Uterus (tissue), 2 donors: Measurements from ENCODE around the gene MAP2K4.

Experiments used
- POLR2A ChIP-seq, 2 donors: fragments of 450-650 bp; IDR thresholded peaks; one replicate each; pipeline ENCODE4 v1.6.1; 2016; ENCODE audit warnings: antibody characterized with exemption in 2 of 2, mild to moderate bottlenecking in 1 of 2, moderate library complexity in 1 of 2
- TF ChIP-seq, protein P1 (sequence below), 4 experiments: fragments of 200-600 bp in 2 of 4; fragments of 450-650 bp in 2 of 4; sonication (generic) in 2 of 4; IDR thresholded peaks; one replicate each; pipeline ENCODE4 v1.5.1; 2016 to 2019; ENCODE audit warnings: antibody characterized with exemption in 4 of 4, mild to moderate bottlenecking in 2 of 4, moderate library complexity in 1 of 4

DNA sequence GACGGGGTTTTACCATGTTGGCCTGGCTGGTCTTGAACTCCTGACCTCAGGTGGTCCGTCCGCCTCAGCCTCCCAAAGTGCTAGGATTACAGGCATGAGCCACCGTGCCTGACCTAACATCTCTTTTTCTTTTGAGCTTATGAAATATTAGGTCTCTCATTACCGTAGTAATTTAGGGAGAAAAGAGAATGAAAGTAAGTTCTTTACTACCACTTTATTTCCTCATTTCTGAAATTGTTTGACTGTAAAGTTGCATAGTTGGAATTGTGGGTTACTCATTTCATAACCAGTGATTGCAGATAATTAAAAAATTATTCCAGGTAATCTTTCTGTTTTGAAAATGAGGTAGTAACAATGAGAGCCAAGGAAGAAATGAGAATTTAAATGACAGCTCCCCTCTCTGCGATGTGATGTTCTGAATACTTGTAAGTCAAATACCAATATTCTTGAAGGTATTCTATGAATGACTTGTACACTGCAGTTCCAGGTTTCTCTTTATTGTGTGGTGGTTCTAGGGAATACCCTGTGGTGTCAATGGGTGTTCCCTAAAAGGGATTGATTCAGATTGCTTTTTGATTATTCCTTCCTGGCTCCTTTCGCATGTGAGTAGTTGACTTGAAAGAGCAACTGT lies 28.3 kb downstream of the MAP2K4 start:
- TF ChIP-seq, protein P1, sequence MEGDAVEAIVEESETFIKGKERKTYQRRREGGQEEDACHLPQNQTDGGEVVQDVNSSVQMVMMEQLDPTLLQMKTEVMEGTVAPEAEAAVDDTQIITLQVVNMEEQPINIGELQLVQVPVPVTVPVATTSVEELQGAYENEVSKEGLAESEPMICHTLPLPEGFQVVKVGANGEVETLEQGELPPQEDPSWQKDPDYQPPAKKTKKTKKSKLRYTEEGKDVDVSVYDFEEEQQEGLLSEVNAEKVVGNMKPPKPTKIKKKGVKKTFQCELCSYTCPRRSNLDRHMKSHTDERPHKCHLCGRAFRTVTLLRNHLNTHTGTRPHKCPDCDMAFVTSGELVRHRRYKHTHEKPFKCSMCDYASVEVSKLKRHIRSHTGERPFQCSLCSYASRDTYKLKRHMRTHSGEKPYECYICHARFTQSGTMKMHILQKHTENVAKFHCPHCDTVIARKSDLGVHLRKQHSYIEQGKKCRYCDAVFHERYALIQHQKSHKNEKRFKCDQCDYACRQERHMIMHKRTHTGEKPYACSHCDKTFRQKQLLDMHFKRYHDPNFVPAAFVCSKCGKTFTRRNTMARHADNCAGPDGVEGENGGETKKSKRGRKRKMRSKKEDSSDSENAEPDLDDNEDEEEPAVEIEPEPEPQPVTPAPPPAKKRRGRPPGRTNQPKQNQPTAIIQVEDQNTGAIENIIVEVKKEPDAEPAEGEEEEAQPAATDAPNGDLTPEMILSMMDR (IDR thresholded peaks at IDR 0.05): no peak
- no peak for TF ChIP-seq POLR2A (IDR thresholded peaks at IDR 0.05)
